Glutamatergic neuron (in vitro differentiated cells): ENCODE data around the gene LYRM7. TPM values are rescaled to one million over a fixed set of nuclear protein-coding genes. Genes with fewer than 3 reads are reported as not detected.

Experiments
- DNase-seq: peaks from one replicate; pipeline ENCODE4 v3.0.0; 2022
- H3K27ac Mint-ChIP-seq: one replicate; pipeline ENCODE4 v1.8.0; 2020; ENCODE audit warnings: mild to moderate bottlenecking, mixed read lengths, inconsistent platforms; ENCODE audit not compliant: unreplicated experiment
- H3K27me3 Mint-ChIP-seq: one replicate; pipeline ENCODE4 v1.8.0; 2020; ENCODE audit warnings: mild to moderate bottlenecking, moderate library complexity, mixed read lengths, inconsistent platforms; ENCODE audit not compliant: unreplicated experiment
- H3K36me3 Mint-ChIP-seq: one replicate; pipeline ENCODE4 v1.8.0; 2020; ENCODE audit warnings: mild to moderate bottlenecking, mixed read lengths, inconsistent platforms; ENCODE audit not compliant: unreplicated experiment
- H3K4me1 Mint-ChIP-seq: one replicate; pipeline ENCODE4 v1.8.0; 2020; ENCODE audit warnings: mild to moderate bottlenecking, low read depth, mixed read lengths, inconsistent platforms; ENCODE audit not compliant: unreplicated experiment
- H3K4me3 Mint-ChIP-seq: one replicate; pipeline ENCODE4 v1.8.0; 2020; ENCODE audit warnings: mild to moderate bottlenecking, mixed read lengths, inconsistent platforms; ENCODE audit not compliant: unreplicated experiment
- H3K9me3 Mint-ChIP-seq: one replicate; pipeline ENCODE4 v1.8.0; 2020; ENCODE audit warnings: mild to moderate bottlenecking, moderate library complexity, mixed read lengths, inconsistent platforms; ENCODE audit not compliant: unreplicated experiment
- CTCF ChIP-seq: fragments of 200-600 bp; sonication (generic); IDR thresholded peaks from one replicate; pipeline ENCODE4 v1.5.0; 2021; ENCODE audit not compliant: partially characterized antibody, unreplicated experiment
- total RNA-seq: library from RNA; stranded (reverse); fragmentation: NEBNext Ultra II Directional; extraction: Animal tissue kit (Norgen Biotek cat#: 25700); gene quantifications from one replicate; pipeline ENCODE4 v1.2.1, GENCODE V29; 2021; ENCODE audit not compliant: unreplicated experiment

The LYRM7 gene
- total RNA-seq, 1 donor from 2014 or later: 6.4 TPM

- no peak overlapping the region for H3K4me3 Mint-ChIP-seq
Measured at GRCh38 chr5:131217791-131218190, 47.0 kb downstream of the LYRM7 start.

GRCh38 chr5:131218392-131218791 is 47.6 kb downstream of the LYRM7 start:
- DNase-seq: no peak

More at GRCh38 chr5:131217791-131218190, 47.0 kb downstream of the LYRM7 start:
- Mint-ChIP-seq H3K4me1 (peaks cover 7% of the 10 kb centered on the region), H3K9me3 (no peaks in the 10 kb centered on the region), H3K36me3 (no peaks in the 10 kb centered on the region), H3K27ac (no peak overlapping the region), H3K27me3 (peaks cover under 1% of the 10 kb centered on the region)
- no peak for TF ChIP-seq CTCF
- no peak for DNase-seq

DNA sequence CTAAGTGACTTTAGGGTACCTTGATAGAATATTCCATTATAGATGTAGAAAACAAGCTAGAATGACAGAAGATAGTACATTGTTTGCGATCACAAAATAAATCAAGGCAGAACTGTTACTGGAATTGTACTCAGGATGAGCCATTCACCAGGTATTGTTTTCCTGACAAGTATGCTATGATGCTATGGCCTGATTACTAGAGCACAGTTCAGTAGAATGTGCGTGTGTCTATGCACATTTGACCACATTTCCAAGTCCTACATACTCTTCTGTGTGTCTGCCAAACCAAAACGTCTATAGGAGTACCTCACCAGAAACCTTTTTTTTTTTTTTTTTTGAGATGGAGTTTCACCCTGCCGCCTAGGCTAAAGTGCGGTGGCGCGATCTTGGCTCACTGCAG is 49.8 kb downstream of the LYRM7 start:
- H3K27ac Mint-ChIP-seq: no peak overlapping the region
- no peaks in the 10 kb centered on the region for H3K9me3 Mint-ChIP-seq
- no peak for DNase-seq
- no peaks in the 10 kb centered on the region for H3K36me3 Mint-ChIP-seq
- no peak for TF ChIP-seq CTCF
- no peaks in the 10 kb centered on the region for H3K4me1 Mint-ChIP-seq
- H3K4me3 Mint-ChIP-seq: no peak overlapping the region
- peaks cover 2% of the 10 kb centered on the region for H3K27me3 Mint-ChIP-seq

More at GRCh38 chr5:131218392-131218791, 47.6 kb downstream of the LYRM7 start:
- TF ChIP-seq CTCF: no peak
- Mint-ChIP-seq H3K36me3 (no peaks in the 10 kb centered on the region), H3K27ac (no peak overlapping the region), H3K9me3 (no peaks in the 10 kb centered on the region), H3K27me3 (peaks cover 2% of the 10 kb centered on the region), H3K4me3 (no peak overlapping the region), H3K4me1 (peaks cover 7% of the 10 kb centered on the region)

DNA sequence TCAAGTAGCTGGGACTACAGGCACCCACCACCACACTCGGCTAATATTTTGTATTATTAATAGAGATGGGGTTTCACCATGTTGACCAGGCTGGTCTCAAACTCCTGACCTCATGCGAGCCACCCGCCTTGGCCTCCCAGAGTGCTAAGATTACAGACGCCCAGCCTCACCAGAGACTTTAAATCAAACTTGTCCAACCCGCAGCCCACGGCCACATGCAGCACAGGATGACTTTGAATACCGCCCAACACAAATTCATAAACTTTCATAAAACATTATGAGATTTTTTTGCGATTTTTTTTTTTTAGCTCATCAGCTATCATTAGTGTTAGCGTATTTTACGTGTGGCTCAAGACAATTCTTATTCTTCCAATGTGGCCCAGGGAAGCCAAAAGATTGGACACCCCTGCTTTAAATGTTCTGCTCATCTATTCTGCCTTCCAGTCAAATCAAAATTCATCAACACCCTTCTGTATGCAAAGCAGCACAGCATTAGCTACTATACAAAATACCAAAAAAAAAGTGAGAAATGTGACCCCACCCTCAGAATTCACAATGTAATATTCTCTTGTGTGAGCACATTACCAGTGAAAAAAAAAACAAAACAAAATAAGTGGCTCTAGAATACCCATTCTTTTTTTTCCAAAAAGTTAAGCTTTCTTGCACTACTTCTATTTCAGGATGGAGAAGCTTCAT is 50.4 kb downstream of the LYRM7 start:
- Mint-ChIP-seq H3K27ac (no peak overlapping the region), H3K27me3 (peaks cover 2% of the 10 kb centered on the region), H3K4me3 (no peak overlapping the region), H3K36me3 (no peaks in the 10 kb centered on the region), H3K4me1 (no peaks in the 10 kb centered on the region), H3K9me3 (no peaks in the 10 kb centered on the region)
- no peak for TF ChIP-seq CTCF
- DNase-seq: no peak

DNA sequence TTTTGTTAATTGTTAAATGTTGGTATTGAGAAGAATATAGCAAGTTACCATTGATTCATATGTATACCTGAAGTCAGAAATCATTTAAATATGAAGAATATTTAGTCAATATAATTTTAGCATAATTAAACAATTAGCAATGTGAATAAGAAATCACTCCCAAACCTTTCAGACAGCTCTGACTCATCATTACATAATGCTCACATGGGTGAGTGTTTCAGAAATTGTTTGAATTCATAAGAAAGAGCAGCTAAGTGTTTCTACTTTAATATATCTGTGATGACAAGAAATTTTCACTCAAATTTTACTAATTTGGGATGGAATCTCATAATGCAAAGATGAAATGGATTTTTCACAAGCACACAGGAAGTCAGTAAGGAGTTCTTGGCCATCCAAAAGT is 51.1 kb downstream of the LYRM7 start:
- DNase-seq: no peak
- H3K27ac Mint-ChIP-seq: no peak overlapping the region
- H3K9me3 Mint-ChIP-seq: no peaks in the 10 kb centered on the region
- H3K27me3 Mint-ChIP-seq: peaks cover 2% of the 10 kb centered on the region
- no peak overlapping the region for H3K4me3 Mint-ChIP-seq
- H3K36me3 Mint-ChIP-seq: no peaks in the 10 kb centered on the region
- no peak for TF ChIP-seq CTCF
- H3K4me1 Mint-ChIP-seq: no peaks in the 10 kb centered on the region
